Bronchial epithelial cell (primary cell): ENCODE results near the gene SYNGR4. TPM values are rescaled to one million over a fixed set of nuclear protein-coding genes. Genes with fewer than 3 reads are reported as not detected.
A peak's percentile ranks its signal among the peaks of the same experiment; 100 is the strongest.

Experiments used
- DNase-seq: peaks from one replicate; pipeline ENCODE4 v3.0.0-alpha.2; 2010; ENCODE audit warnings: low read depth
- FAIRE-seq: peaks from 2 replicates; lab custom pipeline; 2011; peaks lifted over from hg19 to GRCh38; lab: Jason Lieb, UNC
- H3K27me3 ChIP-seq: 2 replicates; pipeline ENCODE4 v1.5.1; 2011; ENCODE audit warnings: low read length; ENCODE audit not compliant: control insufficient read depth, insufficient read depth
- H3K36me3 ChIP-seq: 2 replicates; pipeline ENCODE4 v1.5.1; 2011; ENCODE audit warnings: low read length; ENCODE audit not compliant: control insufficient read depth, insufficient read depth
- H3K4me3 ChIP-seq: 2 replicates; pipeline ENCODE4 v1.5.1; 2011; ENCODE audit warnings: mild to moderate bottlenecking, low read depth, low read length, control low read depth
- CTCF ChIP-seq: IDR thresholded peaks from 2 replicates; pipeline ENCODE4 v1.5.1; 2011; ENCODE audit warnings: mild to moderate bottlenecking, moderate library complexity, low read length, control low read depth, inconsistent platforms; ENCODE audit not compliant: insufficient read depth, severe bottlenecking
- total RNA-seq: library from RNA; depleted of rRNA; stranded (reverse); fragments of >200 nt; gene quantifications from 2 replicates; pipeline ENCODE4 v1.2.1, GENCODE V29; 2014

The SYNGR4 gene
- total RNA-seq, 1 donor from 2014 or later, result not detected

- no peak for TF ChIP-seq CTCF
- DNase-seq, result no peak
- Histone ChIP-seq H3K27me3 (peaks cover 18% of the 10 kb centered on the region), H3K36me3 (no peaks in the 10 kb centered on the region), H3K4me3 (no peak overlapping the region)
- no peak for FAIRE-seq
Measured at GRCh38 chr19:48396016-48396823, 32.1 kb downstream of the SYNGR4 start.

- no peak for DNase-seq
- Histone ChIP-seq H3K27me3 (peaks cover 18% of the 10 kb centered on the region), H3K4me3 (no peak overlapping the region), H3K36me3 (no peaks in the 10 kb centered on the region)
- FAIRE-seq, result no peak
- TF ChIP-seq CTCF, result no peak
Measured at GRCh38 chr19:48396824-48397176, 32.6 kb downstream of the SYNGR4 start.

GRCh38 chr19:48397263-48398101, 33.3 kb downstream of the SYNGR4 start:
- Histone ChIP-seq H3K27me3 (peaks cover 18% of the 10 kb centered on the region), H3K36me3 (no peaks in the 10 kb centered on the region), H3K4me3 (peak overlapping the region; percentile 54)
- no peak for TF ChIP-seq CTCF
- FAIRE-seq (no peak), DNase-seq (no peak)

- H3K36me3 ChIP-seq, result no peaks in the 10 kb centered on the region
- peak overlapping the region; percentile 54 for H3K4me3 ChIP-seq
- no peak for FAIRE-seq
- TF ChIP-seq CTCF, result no peak
- no peak for DNase-seq
- peaks cover 18% of the 10 kb centered on the region for H3K27me3 ChIP-seq
Measured at GRCh38 chr19:48398102-48398374, 33.9 kb downstream of the SYNGR4 start.

GRCh38 chr19:48398375-48399235, 34.4 kb downstream of the SYNGR4 start:
- FAIRE-seq (no peak), DNase-seq (peak; percentile 63)
- no peak for TF ChIP-seq CTCF
- Histone ChIP-seq H3K27me3 (peaks cover 18% of the 10 kb centered on the region), H3K36me3 (no peaks in the 10 kb centered on the region), H3K4me3 (peak overlapping the region; percentile 54)
